ENCODE data around the gene PIK3R2. TPM values are rescaled to one million over a fixed set of nuclear protein-coding genes. Genes with fewer than 3 reads are reported as not detected.

The PIK3R2 gene
- total RNA-seq, 2 donors from 2014 or later, result 18.9 to 21.8 TPM

- Histone ChIP-seq H3K9me3 (no peaks in the 10 kb centered on the region), H3K36me3 (replicated peaks in 1 of 2; ENCODE audit: insufficient read depth in 1 of 2, low read depth in 2 of 2) (peaks cover 17 to 50% of the 10 kb centered on the region in 2 donors), H3K4me3 (no peak overlapping the region), H3K27ac (no peak overlapping the region), H3K4me1 (no peaks in the 10 kb centered on the region), H3K27me3 (no peaks in the 10 kb centered on the region)
- DNase-seq, result no peak
- no peak for ATAC-seq
- TF ChIP-seq POLR2A (IDR thresholded peaks at IDR 0.05) (no peak), CTCF (IDR thresholded peaks at IDR 0.05) (no peak)
- 85 to 88% methylated on average over 9 to 11 of the region's 16 CpGs for WGBS, 2 donors
- intact Hi-C loops (cut with DNase I), result no loop called here
Measured at GRCh38 chr19:18144361-18144760, 8.6 kb upstream of the PIK3R2 start.

- no peak for ATAC-seq
- no peak overlapping the region for H3K27ac ChIP-seq
- H3K4me3 ChIP-seq, result no peak overlapping the region
- H3K36me3 ChIP-seq (replicated peaks in 1 of 2; ENCODE audit: insufficient read depth in 1 of 2, low read depth in 2 of 2), result peaks cover 17 to 50% of the 10 kb centered on the region in 2 donors
- 96 to 98% methylated on average over 24 to 28 of the region's 28 CpGs for WGBS, 2 donors
- no peak for DNase-seq
- no peaks in the 10 kb centered on the region for H3K9me3 ChIP-seq
- H3K27me3 ChIP-seq, result no peaks in the 10 kb centered on the region
- H3K4me1 ChIP-seq, result no peaks in the 10 kb centered on the region
- TF ChIP-seq CTCF (IDR thresholded peaks at IDR 0.05) (no peak), POLR2A (IDR thresholded peaks at IDR 0.05) (no peak)
- intact Hi-C loops (cut with DNase I), result no loop called here
Measured at GRCh38 chr19:18144906-18145305, 8.1 kb upstream of the PIK3R2 start.

- intact Hi-C loops (cut with DNase I), result no loop called here
- Histone ChIP-seq H3K36me3 (replicated peaks in 1 of 2; ENCODE audit: insufficient read depth in 1 of 2, low read depth in 2 of 2) (peaks cover 17 to 47% of the 10 kb centered on the region in 2 donors), H3K9me3 (no peaks in the 10 kb centered on the region), H3K27me3 (no peaks in the 10 kb centered on the region), H3K27ac (no peak overlapping the region), H3K4me1 (no peaks in the 10 kb centered on the region), H3K4me3 (no peak overlapping the region)
- no peak for TF ChIP-seq CTCF (IDR thresholded peaks at IDR 0.05)
- no peak for TF ChIP-seq POLR2A (IDR thresholded peaks at IDR 0.05)
- WGBS, 2 donors, result 89 to 95% methylated on average over 9 to 19 of the region's 19 CpGs
- no peak for DNase-seq
- no peak for ATAC-seq
Measured at GRCh38 chr19:18145391-18145999, 7.5 kb upstream of the PIK3R2 start.

- H3K27ac ChIP-seq, result no peak overlapping the region
- no peaks in the 10 kb centered on the region for H3K9me3 ChIP-seq
- peaks cover 17 to 38% of the 10 kb centered on the region in 2 donors for H3K36me3 ChIP-seq (replicated peaks in 1 of 2; ENCODE audit: insufficient read depth in 1 of 2, low read depth in 2 of 2)
- H3K27me3 ChIP-seq, result no peaks in the 10 kb centered on the region
- 94 to 95% methylated on average over 11 to 13 of the region's 13 CpGs for WGBS, 2 donors
- no peak overlapping the region for H3K4me3 ChIP-seq
- DNase-seq (no peak), ATAC-seq (no peak)
- peaks cover 16% of the 10 kb centered on the region for H3K4me1 ChIP-seq
- intact Hi-C loops (cut with DNase I), result no loop called here
- TF ChIP-seq CTCF (IDR thresholded peaks at IDR 0.05) (no peak), POLR2A (IDR thresholded peaks at IDR 0.05) (no peak)
Measured at GRCh38 chr19:18147396-18147795, 5.6 kb upstream of the PIK3R2 start.

- intact Hi-C loops (cut with DNase I), result no loop called here
- ATAC-seq (no peak), DNase-seq (no peak)
- Histone ChIP-seq H3K36me3 (replicated peaks in 1 of 2; ENCODE audit: insufficient read depth in 1 of 2, low read depth in 2 of 2) (peaks cover 11 to 24% of the 10 kb centered on the region in 2 donors), H3K4me1 (peaks cover 27% of the 10 kb centered on the region), H3K27ac (no peak overlapping the region), H3K4me3 (no peak overlapping the region), H3K27me3 (no peaks in the 10 kb centered on the region), H3K9me3 (no peaks in the 10 kb centered on the region)
- no peak for TF ChIP-seq POLR2A (IDR thresholded peaks at IDR 0.05)
- WGBS, 2 donors, result 85 to 89% methylated on average over 14 to 16 of the region's 16 CpGs
Measured at GRCh38 chr19:18149596-18149975, 3.4 kb upstream of the PIK3R2 start.

Measured in body of pancreas (tissue), 4 donors.